Heart left ventricle (tissue), 16 donors: ENCODE measurements around the gene GPC6. TPM values are rescaled to one million over a fixed set of nuclear protein-coding genes. Genes with fewer than 3 reads are reported as not detected.

Experiments
- ATAC-seq, 4 donors: fragments of 200-7000 bp; cut with Tn5 transposase; one replicate each; pipeline ENCODE4 v1.9.1; 2020 to 2022; ENCODE audit warnings: moderate library complexity in 4 of 4, mild to moderate bottlenecking in 3 of 4, moderate number of reproducible peaks in 1 of 4
- DNase-seq, 5 donors: peaks; one replicate each; pipeline ENCODE4 v3.0.0-alpha.2; 2020
- H3K27ac ChIP-seq, 12 donors: fragments of 200-600 bp; sonication (generic) in 4 of 12; one replicate each; pipeline versions ENCODE4 v1.5.0 to v1.8.0; 2016 to 2022; ENCODE audit warnings: mild to moderate bottlenecking in 2 of 12
- H3K27me3 ChIP-seq, 9 donors: fragments of 200-600 bp; sonication (generic) in 2 of 9; one replicate each; pipeline versions ENCODE4 v1.5.1 to v1.8.0; 2016 to 2022; ENCODE audit warnings: mild to moderate bottlenecking in 3 of 9
- H3K36me3 ChIP-seq, 9 donors: fragments of 200-600 bp; sonication (generic) in 2 of 9; one replicate each; pipeline versions ENCODE4 v1.5.0 to v1.8.0; 2018 to 2022; ENCODE audit warnings: mild to moderate bottlenecking in 2 of 9
- H3K4me1 ChIP-seq, 12 donors: fragments of 200-600 bp; sonication (generic) in 4 of 12; one replicate each; pipeline versions ENCODE4 v1.5.0 to v1.8.0; 2016 to 2022; ENCODE audit warnings: mild to moderate bottlenecking in 3 of 12
- H3K4me3 ChIP-seq, 12 donors: fragments of 200-600 bp; sonication (generic) in 4 of 12; one replicate each; pipeline versions ENCODE4 v1.5.0 to v1.8.0; 2017 to 2022; ENCODE audit warnings: mild to moderate bottlenecking in 9 of 12, moderate library complexity in 4 of 12
- H3K9me3 ChIP-seq, 12 donors: fragments of 200-600 bp; sonication (generic) in 4 of 12; one replicate each; pipeline versions ENCODE4 v1.5.0 to v1.8.0; 2016 to 2022; ENCODE audit warnings: mild to moderate bottlenecking in 1 of 12
- CTCF ChIP-seq, 12 donors: fragments of 200-600 bp; sonication (generic) in 4 of 12; IDR thresholded peaks; one replicate each; pipeline versions ENCODE4 v1.5.0 to v1.8.0; 2018 to 2022; ENCODE audit warnings: antibody characterized with exemption in 12 of 12, mild to moderate bottlenecking in 5 of 12
- POLR2A ChIP-seq, 2 donors: fragments of 450-650 bp; IDR thresholded peaks; one replicate each; pipeline ENCODE4 v1.6.1; 2017; ENCODE audit warnings: antibody characterized with exemption in 2 of 2, mild to moderate bottlenecking in 2 of 2, moderate library complexity in 2 of 2
- WGBS, 4 donors: extraction: QIAGEN DNeasy Blood & Tissue Kit in 2 of 4; methylation state at CpG; one replicate each; pipeline versions ENCODE4 v1.1.5 to v1.1.7; 2013 to 2018; 5-methylcytosine and 5-hydroxymethylcytosine counted together
- intact Hi-C, 10 donors: fragments of 100-400 bp; cut with DNase I; formaldehyde crosslinking; loops; one replicate each; pipeline versions ENCODE4 v1.11.1 to v1.14.2; 2022
- polyA plus RNA-seq, 2 donors: library from polyadenylated mRNA; stranded (reverse); fragments of 200-250 nt; gene quantifications; one replicate each; pipeline ENCODE4 v1.2.3, GENCODE V29; 2013
- total RNA-seq, 9 donors: library from RNA; depleted of rRNA in 2 of 9; stranded (reverse); fragments of >200 nt in 2 of 9; fragmentation: NEBNext Ultra II Directional in 3 of 9; extraction: Animal tissue kit (Norgen Biotek cat#: 25700) in 3 of 9; gene quantifications; one replicate each; pipeline versions ENCODE4 v1.1.0 to v1.2.4, GENCODE V29; 2016 to 2023
- donor health status: ischemic (EF 13 %, LVEDD 7.1; RV severe dilation, severe dysfunction).
- donor health status: healthy with polysubstance abuse.
- donor health status: DM: no; HTN: yes; CAD: no.
- donor health status: DM: no; HTN: no; CAD: no.
- donor health status: ischemic (EF 25% LVEDD 6.9; RV normal size, moderate dysfunction).
- donor health status: ischemic (EF 25% LVEDD 5.7; RV mildly dilated, moderate dysfunction).
- donor health status: healthy.
- donor health status: DM: yes; HTN: yes; CAD: no.
- donor health status: ischemic (EF 35%, LVEDD 5.7; RV mildly dilated, moderate dysfunction).
- donor health status: nonischemic (EF 11% LVEDD 7.7; RV severe dilation, severe dysfunction).
- donor health status: DM: yes; HTN: yes; CAD: no.
- donor health status: PGD.
- donor health status: ischemic (EF 29% LVEDD 5.4; RV normal size, mild dysfunction).
- donor health status: nonischemic (EF 23%, LVEDD 6.1; RV moderate dilation, normal function).

The GPC6 gene
- total and polyA plus RNA-seq, 11 donors, result 0.08 to 6.2 (median 2.0) TPM

GRCh38 chr13:93963266-93964145, 736.9 kb downstream of the GPC6 start:
- Histone ChIP-seq H3K27ac (no peak overlapping the region), H3K9me3 (no peaks in the 10 kb centered on the region), H3K4me1 (no peaks in the 10 kb centered on the region), H3K27me3 (no peaks in the 10 kb centered on the region), H3K4me3 (no peak overlapping the region), H3K36me3 (no peaks in the 10 kb centered on the region)
- DNase-seq (no peak), ATAC-seq (no peak)
- intact Hi-C loops, result no loop called here
- TF ChIP-seq POLR2A (IDR thresholded peaks at IDR 0.05) (no peak), CTCF (IDR thresholded peaks at IDR 0.05) (no peak)
- WGBS, 4 donors, result 52 to 59% (median 55%) methylated on average over 6 of the region's 6 CpGs

GRCh38 chr13:93964146-93964512, 737.5 kb downstream of the GPC6 start:
- no peaks in the 10 kb centered on the region for H3K36me3 ChIP-seq
- no peak overlapping the region for H3K4me3 ChIP-seq
- H3K27ac ChIP-seq, result no peak overlapping the region
- H3K9me3 ChIP-seq, result no peaks in the 10 kb centered on the region
- no peak for DNase-seq
- WGBS, 4 donors, result 66 to 78% (median 72%) methylated on average over 2 of the region's 2 CpGs
- H3K27me3 ChIP-seq, result no peaks in the 10 kb centered on the region
- ATAC-seq, result no peak
- TF ChIP-seq POLR2A (IDR thresholded peaks at IDR 0.05) (no peak), CTCF (IDR thresholded peaks at IDR 0.05) (no peak)
- intact Hi-C loops, result no loop called here
- no peaks in the 10 kb centered on the region for H3K4me1 ChIP-seq

GRCh38 chr13:93965587-93965986, 739.0 kb downstream of the GPC6 start:
- H3K27me3 ChIP-seq, result no peaks in the 10 kb centered on the region
- intact Hi-C loops, result no loop called here
- H3K4me3 ChIP-seq, result no peak overlapping the region
- DNase-seq (no peak), ATAC-seq (no peak)
- WGBS, 4 donors, result 77 to 90% (median 84%) methylated on average over 3 of the region's 3 CpGs
- H3K27ac ChIP-seq, result no peak overlapping the region
- TF ChIP-seq CTCF (IDR thresholded peaks at IDR 0.05), result no peak
- H3K36me3 ChIP-seq, result no peaks in the 10 kb centered on the region
- no peaks in the 10 kb centered on the region for H3K9me3 ChIP-seq
- no peaks in the 10 kb centered on the region for H3K4me1 ChIP-seq

GRCh38 chr13:93966267-93966936, 739.8 kb downstream of the GPC6 start:
- 71 to 93% (median 87%) methylated on average over 2 of the region's 2 CpGs for WGBS, 4 donors
- H3K36me3 ChIP-seq, result no peaks in the 10 kb centered on the region
- intact Hi-C loops, result no loop called here
- no peaks in the 10 kb centered on the region for H3K9me3 ChIP-seq
- no peak overlapping the region for H3K4me3 ChIP-seq
- ATAC-seq (no peak), DNase-seq (no peak)
- TF ChIP-seq POLR2A (IDR thresholded peaks at IDR 0.05) (no peak), CTCF (IDR thresholded peaks at IDR 0.05) (no peak)
- no peaks in the 10 kb centered on the region for H3K4me1 ChIP-seq
- no peaks in the 10 kb centered on the region for H3K27me3 ChIP-seq
- no peak overlapping the region for H3K27ac ChIP-seq
